Glutamatergic neuron (in vitro differentiated cells): Measurements from ENCODE around the gene DBR1. TPM values are rescaled to one million over a fixed set of nuclear protein-coding genes. Genes with fewer than 3 reads are reported as not detected.

ENCODE experiments used
- DNase-seq: peaks from one replicate; pipeline ENCODE4 v3.0.0; 2022
- H3K27ac Mint-ChIP-seq: one replicate; pipeline ENCODE4 v1.8.0; 2020; ENCODE audit warnings: mild to moderate bottlenecking, mixed read lengths, inconsistent platforms; ENCODE audit not compliant: unreplicated experiment
- H3K27me3 Mint-ChIP-seq: one replicate; pipeline ENCODE4 v1.8.0; 2020; ENCODE audit warnings: mild to moderate bottlenecking, moderate library complexity, mixed read lengths, inconsistent platforms; ENCODE audit not compliant: unreplicated experiment
- H3K36me3 Mint-ChIP-seq: one replicate; pipeline ENCODE4 v1.8.0; 2020; ENCODE audit warnings: mild to moderate bottlenecking, mixed read lengths, inconsistent platforms; ENCODE audit not compliant: unreplicated experiment
- H3K4me1 Mint-ChIP-seq: one replicate; pipeline ENCODE4 v1.8.0; 2020; ENCODE audit warnings: mild to moderate bottlenecking, low read depth, mixed read lengths, inconsistent platforms; ENCODE audit not compliant: unreplicated experiment
- H3K4me3 Mint-ChIP-seq: one replicate; pipeline ENCODE4 v1.8.0; 2020; ENCODE audit warnings: mild to moderate bottlenecking, mixed read lengths, inconsistent platforms; ENCODE audit not compliant: unreplicated experiment
- H3K9me3 Mint-ChIP-seq: one replicate; pipeline ENCODE4 v1.8.0; 2020; ENCODE audit warnings: mild to moderate bottlenecking, moderate library complexity, mixed read lengths, inconsistent platforms; ENCODE audit not compliant: unreplicated experiment
- CTCF ChIP-seq: fragments of 200-600 bp; sonication (generic); IDR thresholded peaks from one replicate; pipeline ENCODE4 v1.5.0; 2021; ENCODE audit not compliant: partially characterized antibody, unreplicated experiment
- total RNA-seq: library from RNA; stranded (reverse); fragmentation: NEBNext Ultra II Directional; extraction: Animal tissue kit (Norgen Biotek cat#: 25700); gene quantifications from one replicate; pipeline ENCODE4 v1.2.1, GENCODE V29; 2021; ENCODE audit not compliant: unreplicated experiment

The DBR1 gene
- total RNA-seq, 1 donor from 2014 or later: 16.0 TPM

GRCh38 chr3:138114988-138115971 lies 59.4 kb downstream of the DBR1 start, which contains the start of gene DZIP1L:
DZIP1L (minus strand) TSS chr3:138115608; CDS start chr3:138103971, 11,637 bp downstream.
- TF ChIP-seq CTCF: peak; percentile 27
- Mint-ChIP-seq H3K4me1 (peaks cover 2% of the 10 kb centered on the region), H3K9me3 (no peaks in the 10 kb centered on the region), H3K27me3 (peaks cover 4% of the 10 kb centered on the region), H3K36me3 (no peaks in the 10 kb centered on the region), H3K4me3 (peak within 1 kb of the TSS; percentile 84), H3K27ac (no peak within 1 kb of the TSS)
- DNase-seq: peak; percentile 73

GRCh38 chr3:138114431-138114918 lies 60.2 kb downstream of the DBR1 start:
- no peak for TF ChIP-seq CTCF
- DNase-seq: no peak
- Mint-ChIP-seq H3K27me3 (peaks cover 4% of the 10 kb centered on the region), H3K27ac (no peak overlapping the region), H3K4me3 (peak overlapping the region; percentile 84), H3K4me1 (peaks cover 2% of the 10 kb centered on the region), H3K36me3 (no peaks in the 10 kb centered on the region), H3K9me3 (no peaks in the 10 kb centered on the region)

GRCh38 chr3:138113326-138113725 lies 61.4 kb downstream of the DBR1 start:
- no peak for TF ChIP-seq CTCF
- no peak overlapping the region for H3K27ac Mint-ChIP-seq
- no peaks in the 10 kb centered on the region for H3K9me3 Mint-ChIP-seq
- H3K4me1 Mint-ChIP-seq: peaks cover 2% of the 10 kb centered on the region
- H3K4me3 Mint-ChIP-seq: no peak overlapping the region
- no peak for DNase-seq
- peaks cover 4% of the 10 kb centered on the region for H3K27me3 Mint-ChIP-seq
- no peaks in the 10 kb centered on the region for H3K36me3 Mint-ChIP-seq

GRCh38 chr3:138112362-138112761 lies 62.4 kb downstream of the DBR1 start:
- H3K4me3 Mint-ChIP-seq: no peak overlapping the region

More at GRCh38 chr3:138112362-138112761, 62.4 kb downstream of the DBR1 start:
- peaks cover 2% of the 10 kb centered on the region for H3K4me1 Mint-ChIP-seq
- peaks cover 4% of the 10 kb centered on the region for H3K27me3 Mint-ChIP-seq
- no peaks in the 10 kb centered on the region for H3K9me3 Mint-ChIP-seq
- no peak for DNase-seq
- no peak for TF ChIP-seq CTCF
- no peak overlapping the region for H3K27ac Mint-ChIP-seq
- H3K36me3 Mint-ChIP-seq: no peaks in the 10 kb centered on the region

Other genes with a start within 250 kb of the DBR1 start
- not detected for gene CLDN18, start 164.8 kb downstream of the DBR1 start, total RNA-seq
- 3.3 TPM for gene DZIP1L, start 59.3 kb downstream of the DBR1 start, total RNA-seq
- not detected for gene A4GNT, start 42.5 kb downstream of the DBR1 start, total RNA-seq
- 54.4 TPM for gene ARMC8, start 12.4 kb upstream of the DBR1 start, total RNA-seq
- gene NME9, start 154.9 kb upstream of the DBR1 start, total RNA-seq: 0.47 TPM
- gene MRAS, start 173.7 kb upstream of the DBR1 start, total RNA-seq: 41.5 TPM